Measurements from ENCODE around the gene PLCL2.

The PLCL2 gene

GRCh38 chr3:17021614-17022013, 136.9 kb downstream of the PLCL2 start:
- TF ChIP-seq CTCF (IDR thresholded peaks at IDR 0.05; ENCODE audit: borderline replicate concordance, extremely low read depth, low read length, poor library complexity, severe bottlenecking) (no peak), EZH2 (IDR thresholded peaks at IDR 0.05; ENCODE audit: borderline replicate concordance, low read depth, low read length, severe bottlenecking) (no peak)
- no peak overlapping the region for H3K4me3 ChIP-seq (ENCODE audit: low read depth in 1 of 2, low read length in 2 of 2)

DNA sequence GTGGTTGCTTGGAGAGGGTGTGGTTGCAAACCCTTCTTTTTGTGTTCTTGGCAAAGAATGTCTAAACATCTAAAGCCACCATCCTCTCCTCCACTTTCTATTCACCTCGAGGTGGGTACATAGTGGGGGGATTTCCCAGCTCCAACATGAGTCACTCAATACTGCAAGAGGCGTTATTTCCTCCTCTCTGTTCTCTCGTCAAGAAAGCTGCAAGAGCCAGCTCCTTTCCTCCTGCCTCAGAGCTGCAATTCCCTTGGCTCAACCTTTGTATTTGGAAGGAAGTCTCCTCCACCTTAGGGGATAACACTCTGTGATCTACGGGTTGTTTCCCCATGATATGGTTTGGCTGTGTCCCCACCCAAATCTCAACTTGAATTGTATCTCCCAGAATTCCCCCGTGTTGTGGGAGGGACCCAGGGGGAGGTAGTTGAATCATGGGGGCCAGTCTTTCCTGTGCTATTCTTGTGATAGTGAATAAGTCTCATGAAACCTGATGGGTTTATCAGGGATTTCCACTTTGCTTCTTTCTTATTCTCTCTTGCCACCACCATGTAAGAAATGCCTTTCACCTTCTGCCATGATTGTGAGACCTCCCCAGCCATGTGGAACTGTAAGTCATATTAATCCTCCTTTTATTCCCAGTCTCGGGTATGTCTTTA, 138.4 kb downstream of the PLCL2 start:
- TF ChIP-seq EZH2 (IDR thresholded peaks at IDR 0.05; ENCODE audit: borderline replicate concordance, low read depth, low read length, severe bottlenecking), result no peak
- TF ChIP-seq CTCF (IDR thresholded peaks at IDR 0.05; ENCODE audit: borderline replicate concordance, extremely low read depth, low read length, poor library complexity, severe bottlenecking), result no peak
- Histone ChIP-seq H3K4me1 (ENCODE audit: insufficient read depth, low read length) (no peaks in the 10 kb centered on the region), H3K36me3 (ENCODE audit: insufficient read depth, low read length) (no peaks in the 10 kb centered on the region), H3K4me2 (ENCODE audit: insufficient read depth, low read length) (no peak overlapping the region), H3K27ac (ENCODE audit: low read length) (no peak overlapping the region), H3K9ac (ENCODE audit: low read depth, low read length) (no peak overlapping the region), H3K4me3 (ENCODE audit: low read depth in 1 of 2, low read length in 2 of 2) (no peak overlapping the region), H4K20me1 (ENCODE audit: insufficient read depth, low read length) (no peaks in the 10 kb centered on the region), H2AFZ (ENCODE audit: low read depth, low read length) (no peak overlapping the region), H3K9me3 (ENCODE audit: insufficient read depth, low read length, severe bottlenecking) (no peaks in the 10 kb centered on the region), H3K27me3 (ENCODE audit: insufficient read depth, low read length, poor library complexity) (no peaks in the 10 kb centered on the region), H3K79me2 (ENCODE audit: insufficient read depth, low read length) (no peaks in the 10 kb centered on the region)
- ATAC-seq (ENCODE audit: insufficient read depth, low read depth), result no peak
- DNase-seq, result no peak

More at GRCh38 chr3:17021614-17022013, 136.9 kb downstream of the PLCL2 start:
- no peak overlapping the region for H2AFZ ChIP-seq (ENCODE audit: low read depth, low read length)
- no peak overlapping the region for H3K27ac ChIP-seq (ENCODE audit: low read length)
- H3K9me3 ChIP-seq (ENCODE audit: insufficient read depth, low read length, severe bottlenecking), result no peaks in the 10 kb centered on the region
- no peaks in the 10 kb centered on the region for H3K36me3 ChIP-seq (ENCODE audit: insufficient read depth, low read length)
- H3K9ac ChIP-seq (ENCODE audit: low read depth, low read length), result no peak overlapping the region
- H3K27me3 ChIP-seq (ENCODE audit: insufficient read depth, low read length, poor library complexity), result no peaks in the 10 kb centered on the region
- no peaks in the 10 kb centered on the region for H3K79me2 ChIP-seq (ENCODE audit: insufficient read depth, low read length)
- H4K20me1 ChIP-seq (ENCODE audit: insufficient read depth, low read length), result no peaks in the 10 kb centered on the region
- H3K4me1 ChIP-seq (ENCODE audit: insufficient read depth, low read length), result no peaks in the 10 kb centered on the region
- ATAC-seq (ENCODE audit: insufficient read depth, low read depth) (no peak), DNase-seq (no peak)
- no peak overlapping the region for H3K4me2 ChIP-seq (ENCODE audit: insufficient read depth, low read length)

DNA sequence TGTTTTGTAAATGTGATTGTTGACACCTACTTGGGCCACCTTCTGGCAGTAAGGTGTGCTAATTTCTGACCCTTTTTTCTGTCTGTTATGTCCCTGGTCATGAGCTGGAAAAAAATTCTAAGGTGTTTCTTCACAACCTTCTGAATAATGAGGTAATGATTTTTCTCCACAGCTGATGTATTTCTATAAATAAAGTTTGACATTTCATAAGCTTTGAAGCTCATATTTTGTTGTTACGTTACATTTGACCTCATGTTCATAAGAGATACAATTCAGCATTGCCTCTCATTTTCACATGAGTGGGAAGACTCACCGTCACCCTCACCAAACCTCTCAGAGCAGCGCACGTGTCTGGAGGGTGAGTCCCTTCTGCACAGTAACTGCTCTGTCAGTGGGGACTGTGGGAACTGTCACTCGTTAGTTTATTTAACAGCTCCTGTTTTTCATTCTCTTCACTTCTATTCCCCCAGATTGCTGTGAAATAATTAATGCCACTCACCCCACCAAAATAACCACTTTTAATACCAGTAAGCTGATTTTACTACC, 140.9 kb downstream of the PLCL2 start:
- Histone ChIP-seq H3K27me3 (ENCODE audit: insufficient read depth, low read length, poor library complexity) (no peaks in the 10 kb centered on the region), H2AFZ (ENCODE audit: low read depth, low read length) (no peak overlapping the region), H3K9ac (ENCODE audit: low read depth, low read length) (no peak overlapping the region), H4K20me1 (ENCODE audit: insufficient read depth, low read length) (no peaks in the 10 kb centered on the region), H3K9me3 (ENCODE audit: insufficient read depth, low read length, severe bottlenecking) (no peaks in the 10 kb centered on the region), H3K36me3 (ENCODE audit: insufficient read depth, low read length) (no peaks in the 10 kb centered on the region), H3K27ac (ENCODE audit: low read length) (no peak overlapping the region), H3K79me2 (ENCODE audit: insufficient read depth, low read length) (no peaks in the 10 kb centered on the region), H3K4me1 (ENCODE audit: insufficient read depth, low read length) (no peaks in the 10 kb centered on the region), H3K4me2 (ENCODE audit: insufficient read depth, low read length) (no peak overlapping the region), H3K4me3 (ENCODE audit: low read depth in 1 of 2, low read length in 2 of 2) (no peak overlapping the region)
- no peak for DNase-seq
- no peak for TF ChIP-seq CTCF (IDR thresholded peaks at IDR 0.05; ENCODE audit: borderline replicate concordance, extremely low read depth, low read length, poor library complexity, severe bottlenecking)
- TF ChIP-seq EZH2 (IDR thresholded peaks at IDR 0.05; ENCODE audit: borderline replicate concordance, low read depth, low read length, severe bottlenecking), result no peak
- ATAC-seq (ENCODE audit: insufficient read depth, low read depth), result no peak

Measured in DND-41 (cell line).